OCI-LY1 (cell line): ENCODE data around the gene FGF5.

Source experiments
- H2AFZ ChIP-seq: fragments of 200-600 bp; sonication (generic), shearing (Covaris generic); 2 replicates; pipeline ENCODE4 v1.6.0; 2014; ENCODE audit warnings: antibody characterized with exemption, mild to moderate bottlenecking, low read length
- H3F3A ChIP-seq: fragments of 200-600 bp; sonication (generic), shearing (Covaris generic); 2 replicates; pipeline ENCODE4 v1.6.0; 2014; ENCODE audit warnings: mild to moderate bottlenecking, antibody characterized with exemption, low read length, moderate library complexity; ENCODE audit not compliant: insufficient read depth
- H3K27ac ChIP-seq: fragments of 200-600 bp; sonication (generic); 2 replicates; pipeline ENCODE4 v1.5.1; 2014; ENCODE audit warnings: low read length, mixed run types, mild to moderate bottlenecking, low read depth; ENCODE audit not compliant: poor library complexity, severe bottlenecking
- H3K27me3 ChIP-seq: fragments of 200-600 bp; sonication (generic); 2 replicates; pipeline ENCODE4 v1.6.0; 2014; ENCODE audit warnings: antibody characterized with exemption, mild to moderate bottlenecking, low read length, moderate library complexity; ENCODE audit not compliant: insufficient read depth
- H3K36me3 ChIP-seq: fragments of 200-600 bp; sonication (generic); 2 replicates; pipeline ENCODE4 v1.6.1; 2014; ENCODE audit warnings: mild to moderate bottlenecking, antibody characterized with exemption, low read length, moderate library complexity, mixed read lengths; ENCODE audit not compliant: insufficient read depth
- H3K4me1 ChIP-seq: fragments of 200-600 bp; sonication (generic); 2 replicates; pipeline ENCODE4 v1.5.1; 2014; ENCODE audit warnings: mild to moderate bottlenecking, low read length, moderate library complexity; ENCODE audit not compliant: insufficient read depth, severe bottlenecking
- H3K4me2 ChIP-seq: fragments of 200-600 bp; sonication (generic), shearing (Covaris generic); 2 replicates; pipeline ENCODE4 v1.6.1; 2014; ENCODE audit warnings: low read length
- H3K4me3 ChIP-seq: fragments of 200-600 bp; sonication (generic); 2 replicates; pipeline ENCODE4 v1.5.1; 2014; ENCODE audit warnings: low read length, low read depth, mild to moderate bottlenecking, mixed read lengths; ENCODE audit not compliant: poor library complexity, severe bottlenecking
- H3K79me2 ChIP-seq: fragments of 200-600 bp; shearing (Covaris generic); 2 replicates; pipeline ENCODE4 v1.6.1; 2016; ENCODE audit warnings: mixed run types, low read length, mixed read lengths; ENCODE audit not compliant: insufficient read depth
- H3K9ac ChIP-seq: fragments of 200-600 bp; sonication (generic), shearing (Covaris generic); 2 replicates; pipeline ENCODE4 v1.6.1; 2014; ENCODE audit warnings: mild to moderate bottlenecking, low read length, mixed read lengths
- H3K9me2 ChIP-seq: fragments of 200-600 bp; sonication (generic), shearing (Covaris generic); 2 replicates; pipeline ENCODE4 v1.6.1; 2014; ENCODE audit warnings: low read depth, mild to moderate bottlenecking, low read length, mixed read lengths
- H3K9me3 ChIP-seq: fragments of 200-600 bp; shearing (Covaris generic); 2 replicates; pipeline ENCODE4 v1.6.1; 2014; ENCODE audit warnings: low read length, mixed read lengths
- H4K20me1 ChIP-seq: fragments of 200-600 bp; sonication (generic), shearing (Covaris generic); 2 replicates; pipeline ENCODE4 v1.6.0; 2016; ENCODE audit warnings: mild to moderate bottlenecking, low read length; ENCODE audit not compliant: insufficient read depth
- EZH2 ChIP-seq: fragments of 200-600 bp; sonication (generic), shearing (Covaris generic); IDR thresholded peaks from 2 replicates; pipeline ENCODE4 v1.8.0; 2017; ENCODE audit warnings: borderline replicate concordance, mixed run types, mild to moderate bottlenecking, antibody characterized with exemption, low read length, moderate library complexity, mixed read lengths
- TF ChIP-seq, protein P1 (sequence below): fragments of 200-600 bp; sonication (generic), shearing (Covaris generic); IDR thresholded peaks from 2 replicates; pipeline ENCODE4 v1.5.1; 2017; ENCODE audit warnings: mild to moderate bottlenecking, antibody characterized with exemption, low read length, moderate library complexity, mixed read lengths

FGF5 gene

DNA sequence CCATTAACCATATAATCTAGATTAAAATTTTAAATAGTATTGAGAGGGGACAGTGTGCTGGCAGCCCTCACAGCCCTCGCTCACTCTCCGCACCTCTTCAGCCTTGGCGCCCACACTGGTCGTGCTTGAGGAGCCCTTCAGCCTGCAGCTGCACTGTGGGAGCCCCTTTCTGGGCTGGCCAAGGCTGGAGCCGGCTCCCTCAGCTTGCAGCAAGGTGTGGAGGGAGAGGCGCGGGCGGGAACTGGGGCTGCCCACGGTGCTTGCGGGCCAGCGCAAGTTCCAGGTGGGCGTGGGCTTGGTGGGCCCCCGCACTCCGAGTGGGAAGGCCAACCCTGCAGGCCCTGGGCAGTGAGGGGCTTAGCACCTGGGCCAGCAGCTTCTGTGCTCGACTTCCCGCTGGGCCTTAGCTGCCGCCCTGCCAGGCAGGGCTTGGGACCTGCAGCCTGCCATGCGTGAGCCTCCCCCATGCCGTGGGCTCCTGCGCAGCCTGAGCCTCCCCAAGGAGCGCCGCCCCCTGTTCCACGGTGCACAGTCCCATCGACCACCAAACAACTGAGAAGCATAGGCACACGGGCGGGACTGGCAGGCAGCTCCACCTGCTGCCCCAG lies 36.3 kb downstream of the FGF5 start:
- H3F3A ChIP-seq = no peaks in the 10 kb centered on the region
- H3K4me3 ChIP-seq = no peak overlapping the region
- no peaks in the 10 kb centered on the region for H3K79me2 ChIP-seq
- H3K9me3 ChIP-seq = no peaks in the 10 kb centered on the region
- H3K9ac ChIP-seq = no peak overlapping the region
- peaks cover 2% of the 10 kb centered on the region; the same call in 1 of the 2 replicates for H3K27me3 ChIP-seq
- TF ChIP-seq EZH2 = no peak
- TF ChIP-seq, protein P1, sequence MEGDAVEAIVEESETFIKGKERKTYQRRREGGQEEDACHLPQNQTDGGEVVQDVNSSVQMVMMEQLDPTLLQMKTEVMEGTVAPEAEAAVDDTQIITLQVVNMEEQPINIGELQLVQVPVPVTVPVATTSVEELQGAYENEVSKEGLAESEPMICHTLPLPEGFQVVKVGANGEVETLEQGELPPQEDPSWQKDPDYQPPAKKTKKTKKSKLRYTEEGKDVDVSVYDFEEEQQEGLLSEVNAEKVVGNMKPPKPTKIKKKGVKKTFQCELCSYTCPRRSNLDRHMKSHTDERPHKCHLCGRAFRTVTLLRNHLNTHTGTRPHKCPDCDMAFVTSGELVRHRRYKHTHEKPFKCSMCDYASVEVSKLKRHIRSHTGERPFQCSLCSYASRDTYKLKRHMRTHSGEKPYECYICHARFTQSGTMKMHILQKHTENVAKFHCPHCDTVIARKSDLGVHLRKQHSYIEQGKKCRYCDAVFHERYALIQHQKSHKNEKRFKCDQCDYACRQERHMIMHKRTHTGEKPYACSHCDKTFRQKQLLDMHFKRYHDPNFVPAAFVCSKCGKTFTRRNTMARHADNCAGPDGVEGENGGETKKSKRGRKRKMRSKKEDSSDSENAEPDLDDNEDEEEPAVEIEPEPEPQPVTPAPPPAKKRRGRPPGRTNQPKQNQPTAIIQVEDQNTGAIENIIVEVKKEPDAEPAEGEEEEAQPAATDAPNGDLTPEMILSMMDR = no peak
- no peaks in the 10 kb centered on the region for H3K4me1 ChIP-seq
- H2AFZ ChIP-seq = no peak overlapping the region
- no peak overlapping the region for H3K4me2 ChIP-seq
- no peaks in the 10 kb centered on the region for H3K36me3 ChIP-seq
- no peaks in the 10 kb centered on the region for H3K9me2 ChIP-seq
- no peak overlapping the region for H3K27ac ChIP-seq
- H4K20me1 ChIP-seq = no peaks in the 10 kb centered on the region

DNA sequence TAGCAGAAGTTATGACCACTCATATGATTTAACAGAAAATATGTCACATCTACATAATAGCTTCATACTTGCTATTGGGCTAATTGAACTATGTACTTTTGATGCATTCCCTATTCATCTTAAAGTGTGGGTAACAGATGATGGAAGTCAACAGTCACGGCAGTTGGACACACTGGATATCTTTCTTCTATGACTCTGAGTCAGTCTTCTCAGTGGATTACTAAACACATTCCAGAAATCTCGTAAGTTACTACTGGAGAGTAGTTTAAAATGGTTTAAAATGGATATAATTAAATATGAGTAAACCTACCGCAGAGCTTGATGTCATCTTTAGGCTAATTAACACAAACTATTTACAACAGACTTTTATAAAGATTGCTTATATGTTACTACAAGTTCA lies 39.0 kb downstream of the FGF5 start:
- no peak overlapping the region for H2AFZ ChIP-seq
- peaks cover 7% of the 10 kb centered on the region; the same call in 1 of the 2 replicates for H3K27me3 ChIP-seq
- H3K4me1 ChIP-seq = no peaks in the 10 kb centered on the region
- no peak overlapping the region for H3K9ac ChIP-seq
- no peak overlapping the region for H3K27ac ChIP-seq
- TF ChIP-seq, protein P1 = no peak
- no peak for TF ChIP-seq EZH2
- H3K4me2 ChIP-seq = no peak overlapping the region
- no peaks in the 10 kb centered on the region for H3K9me3 ChIP-seq
- H3K79me2 ChIP-seq = no peaks in the 10 kb centered on the region
- H3F3A ChIP-seq = no peaks in the 10 kb centered on the region
- H3K36me3 ChIP-seq = no peaks in the 10 kb centered on the region
- no peak overlapping the region for H3K4me3 ChIP-seq
- no peaks in the 10 kb centered on the region for H3K9me2 ChIP-seq
- H4K20me1 ChIP-seq = no peaks in the 10 kb centered on the region

DNA sequence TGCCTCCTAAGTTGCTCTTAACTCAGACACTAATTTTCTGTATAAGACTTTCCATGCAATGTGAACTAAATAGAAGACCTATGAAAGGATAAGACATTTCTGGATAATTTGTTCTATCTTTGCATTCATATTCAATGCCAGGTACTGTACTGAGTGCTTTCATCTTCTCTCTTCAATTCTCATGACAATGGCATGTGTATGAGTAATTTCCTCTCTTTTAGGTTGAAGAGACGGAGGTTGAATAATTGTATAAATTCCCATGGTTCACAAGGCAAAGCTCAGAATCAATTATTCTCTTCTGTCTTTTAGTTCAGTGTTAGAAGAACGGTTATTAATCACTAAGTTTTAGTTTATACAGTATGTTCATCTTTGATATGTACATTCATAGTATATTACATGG lies 39.8 kb downstream of the FGF5 start:
- H3K9ac ChIP-seq = no peak overlapping the region
- H4K20me1 ChIP-seq = no peaks in the 10 kb centered on the region
- TF ChIP-seq EZH2 = no peak
- TF ChIP-seq, protein P1 = no peak
- H3F3A ChIP-seq = no peaks in the 10 kb centered on the region
- no peak overlapping the region for H3K4me3 ChIP-seq
- no peaks in the 10 kb centered on the region for H3K79me2 ChIP-seq
- no peaks in the 10 kb centered on the region for H3K4me1 ChIP-seq
- no peaks in the 10 kb centered on the region for H3K36me3 ChIP-seq
- H3K9me3 ChIP-seq = no peaks in the 10 kb centered on the region
- no peak overlapping the region for H2AFZ ChIP-seq
- peaks cover 7% of the 10 kb centered on the region; the same call in 1 of the 2 replicates for H3K27me3 ChIP-seq
- no peak overlapping the region for H3K27ac ChIP-seq
- no peak overlapping the region for H3K4me2 ChIP-seq
- H3K9me2 ChIP-seq = no peaks in the 10 kb centered on the region
